Astrocyte (in vitro differentiated cells and primary cell): Measurements from ENCODE around the gene RTP1. TPM values are rescaled to one million over a fixed set of nuclear protein-coding genes. Genes with fewer than 3 reads are reported as not detected.

Source experiments
- DNase-seq: peaks from one replicate; pipeline ENCODE4 v3.0.0-alpha.2; 2010; ENCODE audit warnings: low read depth
- FAIRE-seq: peaks from 2 replicates; lab custom pipeline; 2011; peaks lifted over from hg19 to GRCh38; lab: Jason Lieb, UNC
- H2AFZ ChIP-seq: 2 replicates; pipeline ENCODE4 v1.6.0; 2012; ENCODE audit warnings: low read depth, low read length, inconsistent platforms
- H3K27ac ChIP-seq: 2 replicates; pipeline ENCODE4 v1.5.1; 2011; ENCODE audit warnings: low read depth, low read length, inconsistent platforms
- H3K27me3 ChIP-seq: 2 replicates; pipeline ENCODE4 v1.6.0; 2011; ENCODE audit warnings: low read length, inconsistent platforms; ENCODE audit not compliant: insufficient read depth
- H3K36me3 ChIP-seq: 2 replicates; pipeline ENCODE4 v1.5.1; 2011; ENCODE audit warnings: low read length, inconsistent platforms; ENCODE audit not compliant: insufficient read depth
- H3K4me1 ChIP-seq: 2 replicates; pipeline ENCODE4 v1.5.1; 2011; ENCODE audit warnings: low read length, inconsistent platforms; ENCODE audit not compliant: insufficient read depth
- H3K4me2 ChIP-seq: 2 replicates; pipeline ENCODE4 v1.6.0; 2012; ENCODE audit warnings: low read length, inconsistent platforms
- H3K4me3 ChIP-seq: 2 replicates; pipeline ENCODE4 v1.5.1; 2011; ENCODE audit warnings: low read depth, mild to moderate bottlenecking, low read length, inconsistent platforms; ENCODE audit not compliant: insufficient read depth
- H3K79me2 ChIP-seq: 2 replicates; pipeline ENCODE4 v1.6.0; 2012; ENCODE audit warnings: mild to moderate bottlenecking, low read length, inconsistent platforms; ENCODE audit not compliant: insufficient read depth
- H3K9ac ChIP-seq: 2 replicates; pipeline ENCODE4 v1.6.0; 2012; ENCODE audit warnings: mild to moderate bottlenecking, low read length, inconsistent platforms
- H3K9me3 ChIP-seq: 2 replicates; pipeline ENCODE4 v1.5.1; 2012; ENCODE audit warnings: low read depth, mild to moderate bottlenecking, low read length, inconsistent platforms; ENCODE audit not compliant: insufficient read depth
- H4K20me1 ChIP-seq: 2 replicates; pipeline ENCODE4 v1.6.0; 2012; ENCODE audit warnings: low read length, inconsistent platforms; ENCODE audit not compliant: insufficient read depth
- H3K27ac Mint-ChIP-seq: one replicate; pipeline ENCODE4 v1.8.0; 2021; ENCODE audit warnings: mild to moderate bottlenecking, mixed read lengths; ENCODE audit not compliant: unreplicated experiment
- H3K27me3 Mint-ChIP-seq: one replicate; pipeline ENCODE4 v1.8.0; 2021; ENCODE audit warnings: low read depth, mixed read lengths; ENCODE audit not compliant: unreplicated experiment
- H3K36me3 Mint-ChIP-seq: one replicate; pipeline ENCODE4 v1.8.0; 2021; ENCODE audit warnings: low read depth, mixed read lengths; ENCODE audit not compliant: unreplicated experiment
- H3K4me1 Mint-ChIP-seq: one replicate; pipeline ENCODE4 v1.8.0; 2021; ENCODE audit warnings: low read depth, mixed read lengths; ENCODE audit not compliant: unreplicated experiment
- H3K4me3 Mint-ChIP-seq: one replicate; pipeline ENCODE4 v1.8.0; 2021; ENCODE audit warnings: mild to moderate bottlenecking, moderate library complexity, mixed read lengths; ENCODE audit not compliant: unreplicated experiment
- H3K9me3 Mint-ChIP-seq: one replicate; pipeline ENCODE4 v1.8.0; 2021; ENCODE audit warnings: mild to moderate bottlenecking, mixed read lengths; ENCODE audit not compliant: unreplicated experiment
- CTCF ChIP-seq: IDR thresholded peaks from 2 replicates; pipeline ENCODE4 v1.5.1; 2011; ENCODE audit warnings: low read depth, mild to moderate bottlenecking, inconsistent platforms, low read length, moderate library complexity; ENCODE audit not compliant: insufficient read depth
- EZH2 ChIP-seq: IDR thresholded peaks from 2 replicates; pipeline ENCODE4 v1.6.1; 2012; ENCODE audit warnings: mild to moderate bottlenecking, low read length, inconsistent platforms; ENCODE audit not compliant: insufficient read depth
- total RNA-seq: library from RNA; stranded (reverse); gene quantifications from 2 replicates; pipeline ENCODE4 v1.2.1, GENCODE V29; 2021

Gene RTP1
- total RNA-seq, 1 donor from 2014 or later, result not detected

GRCh38 chr3:187247398-187247797 lies 50.1 kb downstream of the RTP1 start:
- Mint-ChIP-seq H3K4me1 (peaks cover 3% of the 10 kb centered on the region), H3K27me3 (peaks cover 2% of the 10 kb centered on the region), H3K4me3 (no peak overlapping the region), H3K36me3 (no peaks in the 10 kb centered on the region), H3K27ac (no peak overlapping the region), H3K9me3 (peaks cover 2% of the 10 kb centered on the region)
- no peak for DNase-seq
- no peaks in the 10 kb centered on the region for H3K9me3 ChIP-seq
- no peaks in the 10 kb centered on the region for H3K79me2 ChIP-seq
- TF ChIP-seq EZH2, result no peak
- TF ChIP-seq CTCF, result no peak
- no peaks in the 10 kb centered on the region for H4K20me1 ChIP-seq
- no peak overlapping the region for H3K4me3 ChIP-seq
- H3K4me2 ChIP-seq, result no peak overlapping the region
- H3K27me3 ChIP-seq, result peaks cover 3% of the 10 kb centered on the region
- H3K4me1 ChIP-seq, result no peaks in the 10 kb centered on the region
- H3K36me3 ChIP-seq, result no peaks in the 10 kb centered on the region
- H3K9ac ChIP-seq, result no peak overlapping the region
- no peak overlapping the region for H2AFZ ChIP-seq
- FAIRE-seq, result no peak
- no peak overlapping the region for H3K27ac ChIP-seq

Other genes starting within 250 kb of the RTP1 start
- gene RPL39L, start 58.0 kb upstream of the RTP1 start, total RNA-seq, result 6.5 and 7.6 TPM in 2 replicates
- gene MASP1, start 94.3 kb downstream of the RTP1 start, total RNA-seq, result 0.62 and 0.79 TPM in 2 replicates
- 1.2 TPM in 2 replicates for gene RTP4, start 170.9 kb downstream of the RTP1 start, total RNA-seq